GM12891 (cell line): ENCODE data around the gene PIGZ.

ENCODE experiments used
- POLR2A ChIP-seq: IDR thresholded peaks from 2 replicates; pipeline ENCODE4 v1.6.1; 2011; ENCODE audit warnings: low read depth, low read length, control low read depth
- TAF1 ChIP-seq: IDR thresholded peaks from 2 replicates; pipeline ENCODE4 v1.6.1; 2011; ENCODE audit warnings: low read depth, low read length, control low read depth

GRCh38 chr3:196988241-196989029 lies 19.8 kb upstream of the PIGZ start:
- no peak for TF ChIP-seq POLR2A
- no peak for TF ChIP-seq TAF1
